Stimulated activated CD8-positive, alpha-beta memory T cell treated with anti-CD3 and anti-CD28 coated beads, Interleukin-12 subunit alpha, Interleukin-12 subunit beta, amount 100 ng/mL, for 1 hour (primary cell): ENCODE measurements around the gene PNPLA7.
"Not testable (repeated sequence)": the region's sequence is repeated elsewhere in the genome, so short reads cannot be mapped to it uniquely, and the experiment has no call there.

ENCODE experiments used
- DNase-seq: peaks from one replicate; pipeline ENCODE4 v3.0.0-alpha.2; 2020; ENCODE audit warnings: low read depth

Gene PNPLA7

DNA sequence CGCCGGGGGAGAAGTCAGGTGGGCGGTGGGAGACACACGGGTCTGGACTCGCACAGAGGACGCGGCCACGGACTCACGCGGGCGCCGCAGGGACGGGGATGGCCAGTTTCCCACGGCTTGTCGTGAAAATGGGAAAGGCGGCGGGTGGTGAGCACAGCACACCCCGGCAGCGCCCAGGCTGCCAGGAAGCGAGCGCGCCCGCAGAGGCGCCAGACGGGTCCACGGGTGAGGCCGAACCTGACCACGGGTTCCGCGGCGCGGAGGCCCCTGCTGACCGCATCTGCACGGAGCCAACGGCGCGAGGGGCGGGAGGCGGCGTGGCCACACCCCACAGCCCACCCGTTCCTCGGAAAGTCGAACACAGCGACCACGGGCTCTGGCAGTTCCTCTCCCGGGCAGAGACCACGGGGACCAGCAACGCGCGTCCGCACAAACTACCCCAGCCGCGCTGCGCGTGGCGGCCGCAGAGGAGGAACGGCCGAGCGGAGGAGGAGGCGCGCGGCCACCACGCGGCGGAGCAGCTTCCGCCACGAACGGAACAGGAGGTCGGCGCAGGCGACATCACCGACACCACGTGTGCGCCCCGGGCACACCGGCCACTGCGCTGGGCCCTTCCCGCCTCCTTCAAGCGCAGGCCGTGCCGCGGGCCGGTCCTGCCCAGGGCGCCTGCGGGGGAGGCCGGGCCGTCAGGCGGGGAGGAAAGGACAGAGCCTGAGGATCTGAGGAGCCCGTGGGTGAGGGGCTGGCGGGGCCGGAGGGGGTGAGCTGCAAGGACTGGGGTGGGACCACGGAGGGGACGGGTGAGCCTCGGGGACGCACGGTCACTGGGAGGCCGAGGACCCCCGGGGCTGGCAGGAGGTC lies 132.8 kb downstream of the PNPLA7 start:
- no peak for DNase-seq

DNA sequence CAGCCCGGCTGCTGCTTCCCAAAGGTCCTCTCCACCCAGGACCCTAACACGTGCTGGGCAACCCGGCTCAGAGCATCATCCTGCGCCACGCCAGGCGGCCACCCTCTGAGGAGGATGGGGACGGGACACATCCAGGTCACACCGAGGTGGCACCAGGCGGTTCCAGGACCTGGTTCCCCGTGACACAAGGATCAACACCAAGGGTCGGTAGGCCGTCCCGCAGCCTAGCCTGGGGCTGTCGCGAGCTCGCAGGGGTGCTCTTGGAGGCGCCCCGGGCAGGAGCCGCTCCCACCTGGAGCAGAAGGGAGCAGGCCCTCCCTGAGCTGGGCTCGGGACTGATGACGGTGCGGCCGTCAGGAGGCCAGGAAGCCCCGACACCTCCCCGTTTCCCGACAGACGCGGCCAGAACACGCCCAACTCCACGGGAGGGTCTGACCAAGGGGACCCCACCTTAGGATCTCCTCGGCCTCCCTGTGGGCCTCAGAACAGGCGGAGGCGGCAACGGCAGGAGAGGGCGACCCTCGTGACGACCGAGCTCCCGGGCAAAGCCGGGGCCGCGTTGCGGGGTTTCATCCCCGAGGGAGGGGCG lies 133.5 kb downstream of the PNPLA7 start:
- no peak for DNase-seq

- DNase-seq: no peak
Observed at GRCh38 chr9:137416006-137416562, 134.1 kb downstream of the PNPLA7 start.

GRCh38 chr9:137415451-137415850 lies 134.8 kb downstream of the PNPLA7 start:
- DNase-seq: no peak

DNA sequence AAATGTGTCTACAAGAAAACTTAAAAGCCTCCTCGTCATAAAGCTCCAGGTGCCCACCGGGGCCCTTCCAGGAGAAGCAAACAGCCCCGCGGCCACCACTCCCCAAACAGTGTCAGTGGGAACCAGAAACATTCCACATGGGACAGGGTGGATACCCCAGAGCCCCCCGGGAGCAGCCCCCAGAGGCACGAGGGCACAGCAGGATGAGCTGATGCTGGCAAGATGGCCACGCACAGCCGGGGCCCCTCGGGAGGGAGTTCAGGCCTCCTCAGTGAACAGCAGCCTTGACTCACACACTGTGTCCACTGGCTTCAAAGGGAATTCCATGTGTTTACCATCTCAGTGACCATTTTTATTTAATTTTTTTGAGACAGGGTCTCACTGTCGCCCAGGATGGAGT lies 137.8 kb downstream of the PNPLA7 start:
- no peak for DNase-seq

DNA sequence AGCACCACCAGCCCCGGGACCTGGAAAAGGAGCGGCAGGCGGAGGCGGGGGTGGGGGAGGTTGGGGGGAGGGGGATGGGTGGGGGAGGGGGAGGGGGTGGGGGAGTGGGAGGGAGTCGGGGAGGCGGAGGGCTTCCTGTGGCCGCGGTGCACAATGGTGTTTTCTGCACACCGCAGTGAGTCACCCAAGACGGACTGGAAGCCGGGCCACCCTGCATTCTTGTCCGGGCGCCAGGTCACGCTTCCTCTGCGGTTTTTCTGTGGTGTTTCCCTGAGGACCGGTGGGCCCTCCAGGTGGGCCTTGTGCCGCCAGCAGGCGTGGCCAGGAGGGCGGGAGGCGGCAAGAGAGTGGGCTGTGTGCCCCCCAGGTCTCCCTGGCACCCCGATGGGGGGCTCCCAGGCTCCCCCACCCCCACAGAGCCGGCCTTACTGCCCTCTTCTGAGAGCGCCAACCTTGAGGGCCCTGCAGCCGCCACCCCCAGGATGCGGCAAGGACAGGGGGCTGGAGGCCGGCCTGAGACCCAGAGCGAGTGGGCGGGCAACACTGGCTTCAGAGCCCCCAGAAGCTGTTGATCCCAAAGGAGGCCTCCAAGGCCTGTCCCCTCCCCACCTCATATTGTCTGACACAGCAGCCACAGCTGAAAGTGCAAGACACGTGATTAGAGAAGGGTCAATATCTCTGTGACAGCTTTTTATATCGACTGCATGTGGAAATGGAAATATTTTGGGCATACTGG lies 138.4 kb downstream of the PNPLA7 start:
- DNase-seq: no peak

GRCh38 chr9:137411260-137411644 lies 138.9 kb downstream of the PNPLA7 start:
- no peak for DNase-seq

GRCh38 chr9:137410891-137411249 lies 139.3 kb downstream of the PNPLA7 start:
- no peak for DNase-seq

DNA sequence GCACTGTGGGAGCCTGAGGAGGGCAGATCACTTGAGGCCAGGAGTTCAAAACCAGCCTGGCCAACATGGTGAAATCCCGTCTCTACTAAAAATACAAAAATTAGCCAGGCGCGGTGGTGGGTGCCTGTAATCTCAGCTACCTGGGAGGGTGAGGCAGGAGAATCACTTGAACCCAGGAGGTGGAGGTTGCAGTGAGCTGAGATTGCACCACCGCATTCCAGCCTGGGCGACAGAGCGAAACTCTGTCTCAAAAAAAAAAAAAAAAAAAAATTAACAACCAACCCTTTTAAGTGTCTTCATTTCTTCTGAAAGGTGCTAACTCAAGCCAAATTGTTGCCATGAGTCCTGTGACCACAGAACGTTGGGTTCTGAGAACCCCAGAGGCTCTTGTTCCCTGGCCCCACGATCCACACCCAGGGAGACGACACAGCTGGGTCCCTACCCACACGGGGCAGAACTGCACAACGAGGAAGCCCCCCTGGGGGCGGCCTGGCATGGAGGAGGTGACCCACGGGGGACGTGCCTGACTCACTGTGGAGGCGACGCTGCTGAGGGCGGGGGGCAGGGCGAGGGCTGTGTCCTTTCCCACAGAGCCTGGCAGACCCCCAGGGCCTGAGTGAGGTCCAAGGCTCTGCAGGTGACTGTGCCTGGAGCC lies 139.8 kb downstream of the PNPLA7 start:
- not testable (repeated sequence) for DNase-seq
